ENCODE data around the gene KRT38. TPM values are rescaled to one million over a fixed set of nuclear protein-coding genes. Genes with fewer than 3 reads are reported as not detected.
A peak's percentile ranks its signal among the peaks of the same experiment; 100 is the strongest.

Gene KRT38
- total RNA-seq, 1 donor from 2014 or later, result not detected

GRCh38 chr17:41418116-41418860 lies 22.5 kb downstream of the KRT38 start:
- Histone ChIP-seq H4K20me1 (ENCODE audit: insufficient read depth, low read length) (no peaks in the 10 kb centered on the region), H3K36me3 (ENCODE audit: insufficient read depth, low read length) (no peaks in the 10 kb centered on the region), H3K4me3 (ENCODE audit: insufficient read depth, low read depth, low read length) (no peak overlapping the region), H3K9ac (ENCODE audit: low read length) (no peak overlapping the region), H3K4me2 (ENCODE audit: low read length) (no peak overlapping the region), H3K27ac (ENCODE audit: low read depth, low read length) (no peak overlapping the region), H3K4me1 (ENCODE audit: insufficient read depth, low read length) (peaks cover 33% of the 10 kb centered on the region), H3K79me2 (ENCODE audit: insufficient read depth, low read length) (no peaks in the 10 kb centered on the region), H3K9me3 (ENCODE audit: insufficient read depth, low read depth, low read length) (no peaks in the 10 kb centered on the region), H3K27me3 (ENCODE audit: insufficient read depth, low read length) (no peaks in the 10 kb centered on the region), H2AFZ (ENCODE audit: low read depth, low read length) (no peak overlapping the region)
- Mint-ChIP-seq H3K4me3 (ENCODE audit: unreplicated experiment) (no peak overlapping the region), H3K9me3 (ENCODE audit: unreplicated experiment) (no peaks in the 10 kb centered on the region), H3K36me3 (ENCODE audit: low read depth, unreplicated experiment) (no peaks in the 10 kb centered on the region), H3K27ac (ENCODE audit: unreplicated experiment) (no peak overlapping the region), H3K27me3 (ENCODE audit: low read depth, unreplicated experiment) (peaks cover 7% of the 10 kb centered on the region), H3K4me1 (ENCODE audit: low read depth, unreplicated experiment) (peaks cover 39% of the 10 kb centered on the region)
- FAIRE-seq, result no peak
- DNase-seq (ENCODE audit: low read depth), result no peak
- TF ChIP-seq EZH2 (IDR thresholded peaks at IDR 0.05; ENCODE audit: insufficient read depth, low read length) (no peak), CTCF (IDR thresholded peaks at IDR 0.05; ENCODE audit: insufficient read depth, low read depth, low read length) (no peak)

- FAIRE-seq (no peak), DNase-seq (ENCODE audit: low read depth) (no peak)
- peak overlapping the region; percentile 33 for H3K4me2 ChIP-seq (ENCODE audit: low read length)
Observed at GRCh38 chr17:41417576-41418015, 23.2 kb downstream of the KRT38 start.

More at GRCh38 chr17:41417576-41418015, 23.2 kb downstream of the KRT38 start:
- Histone ChIP-seq H3K27ac (ENCODE audit: low read depth, low read length) (no peak overlapping the region), H3K4me1 (ENCODE audit: insufficient read depth, low read length) (peaks cover 36% of the 10 kb centered on the region), H3K79me2 (ENCODE audit: insufficient read depth, low read length) (no peaks in the 10 kb centered on the region), H4K20me1 (ENCODE audit: insufficient read depth, low read length) (no peaks in the 10 kb centered on the region), H2AFZ (ENCODE audit: low read depth, low read length) (no peak overlapping the region), H3K27me3 (ENCODE audit: insufficient read depth, low read length) (no peaks in the 10 kb centered on the region), H3K9me3 (ENCODE audit: insufficient read depth, low read depth, low read length) (no peaks in the 10 kb centered on the region), H3K4me3 (ENCODE audit: insufficient read depth, low read depth, low read length) (no peak overlapping the region), H3K9ac (ENCODE audit: low read length) (no peak overlapping the region), H3K36me3 (ENCODE audit: insufficient read depth, low read length) (no peaks in the 10 kb centered on the region)
- H3K4me1 Mint-ChIP-seq (ENCODE audit: low read depth, unreplicated experiment), result peaks cover 42% of the 10 kb centered on the region
- TF ChIP-seq EZH2 (IDR thresholded peaks at IDR 0.05; ENCODE audit: insufficient read depth, low read length) (no peak), CTCF (IDR thresholded peaks at IDR 0.05; ENCODE audit: insufficient read depth, low read depth, low read length) (peak; percentile 17)
- H3K4me3 Mint-ChIP-seq (ENCODE audit: unreplicated experiment), result no peak overlapping the region
- H3K27me3 Mint-ChIP-seq (ENCODE audit: low read depth, unreplicated experiment), result peaks cover 4% of the 10 kb centered on the region
- H3K36me3 Mint-ChIP-seq (ENCODE audit: low read depth, unreplicated experiment), result no peaks in the 10 kb centered on the region
- H3K27ac Mint-ChIP-seq (ENCODE audit: unreplicated experiment), result peak overlapping the region; percentile 42
- no peaks in the 10 kb centered on the region for H3K9me3 Mint-ChIP-seq (ENCODE audit: unreplicated experiment)
